NCI-H2107 treated with DMSO at 0.1 percent for 48 hours (cell line): ENCODE results near the gene RAB3IP.
"Not testable (repeated sequence)": the region's sequence is repeated elsewhere in the genome, so short reads cannot be mapped to it uniquely, and the experiment has no call there.

Experiments
- DNase-seq: peaks from one replicate; lab custom pipeline; 2025; ENCODE audit not compliant: unreplicated experiment; lab: John Stamatoyannopoulos, UW

Gene RAB3IP

GRCh38 chr12:69755302-69755701, 16.6 kb downstream of the RAB3IP start:
- DNase-seq: no peak

- DNase-seq: no peak
Observed at GRCh38 chr12:69756088-69756755, 17.6 kb downstream of the RAB3IP start.

GRCh38 chr12:69758105-69758504, 19.4 kb downstream of the RAB3IP start:
- no peak for DNase-seq

- DNase-seq: not testable (repeated sequence)
Observed at GRCh38 chr12:69759581-69759980, 20.9 kb downstream of the RAB3IP start.

- no peak for DNase-seq
Observed at GRCh38 chr12:69765515-69765914, 26.9 kb downstream of the RAB3IP start.

- DNase-seq: no peak
Observed at GRCh38 chr12:69766260-69766659, 27.6 kb downstream of the RAB3IP start.

GRCh38 chr12:69779928-69780327, 41.3 kb downstream of the RAB3IP start:
- DNase-seq: no peak

GRCh38 chr12:69783365-69783764, 44.7 kb downstream of the RAB3IP start:
- DNase-seq: no peak

GRCh38 chr12:69789351-69789750, 50.7 kb downstream of the RAB3IP start:
- DNase-seq: no peak

GRCh38 chr12:69792533-69792932, 53.9 kb downstream of the RAB3IP start:
- DNase-seq: no peak

GRCh38 chr12:69807101-69807897, 68.6 kb downstream of the RAB3IP start:
- DNase-seq: not testable (repeated sequence)

GRCh38 chr12:69810870-69811498, 72.3 kb downstream of the RAB3IP start:
- DNase-seq: no peak

GRCh38 chr12:69816082-69816481, 77.4 kb downstream of the RAB3IP start:
- no peak for DNase-seq

GRCh38 chr12:69821032-69821455, 82.4 kb downstream of the RAB3IP start:
- DNase-seq: no peak

- no peak for DNase-seq
Observed at GRCh38 chr12:69821456-69822159, 82.9 kb downstream of the RAB3IP start.

GRCh38 chr12:69822201-69822860, 83.7 kb downstream of the RAB3IP start:
- no peak for DNase-seq

GRCh38 chr12:69824028-69824427, 85.4 kb downstream of the RAB3IP start:
- no peak for DNase-seq

GRCh38 chr12:69824966-69825560, 86.4 kb downstream of the RAB3IP start, which contains the start of gene MYRFL:
TSS of gene MYRFL (plus strand) at chr12:69825227. CDS start at chr12:69825518, 291 bp downstream.
- no peak for DNase-seq

- DNase-seq: no peak
Observed at GRCh38 chr12:69828897-69829296, 90.2 kb downstream of the RAB3IP start.

- DNase-seq: no peak
Observed at GRCh38 chr12:69833696-69834095, 95.0 kb downstream of the RAB3IP start.
